ENCODE data around the gene SEMA4A.

DNA sequence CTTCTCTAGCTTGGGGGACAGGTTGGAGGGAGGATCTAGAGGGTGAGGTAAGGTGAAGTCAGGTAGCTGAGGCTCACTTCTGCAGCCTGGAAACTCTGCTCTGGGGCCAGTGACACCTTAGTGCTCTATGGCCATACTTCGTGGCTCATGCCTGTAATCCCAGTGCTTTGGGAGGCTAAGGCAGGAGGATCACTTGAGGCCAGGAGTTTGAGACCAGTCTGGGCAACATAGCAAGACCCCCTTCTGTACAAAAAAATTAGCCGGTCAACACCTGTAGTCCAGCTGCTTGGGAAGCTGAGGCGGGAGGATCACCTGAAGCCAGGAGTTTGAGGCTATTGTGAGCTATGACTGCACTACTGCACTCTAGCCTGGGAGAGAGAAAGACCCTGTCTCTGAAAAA, 33.1 kb upstream of the SEMA4A start:
- TF ChIP-seq, protein P1, sequence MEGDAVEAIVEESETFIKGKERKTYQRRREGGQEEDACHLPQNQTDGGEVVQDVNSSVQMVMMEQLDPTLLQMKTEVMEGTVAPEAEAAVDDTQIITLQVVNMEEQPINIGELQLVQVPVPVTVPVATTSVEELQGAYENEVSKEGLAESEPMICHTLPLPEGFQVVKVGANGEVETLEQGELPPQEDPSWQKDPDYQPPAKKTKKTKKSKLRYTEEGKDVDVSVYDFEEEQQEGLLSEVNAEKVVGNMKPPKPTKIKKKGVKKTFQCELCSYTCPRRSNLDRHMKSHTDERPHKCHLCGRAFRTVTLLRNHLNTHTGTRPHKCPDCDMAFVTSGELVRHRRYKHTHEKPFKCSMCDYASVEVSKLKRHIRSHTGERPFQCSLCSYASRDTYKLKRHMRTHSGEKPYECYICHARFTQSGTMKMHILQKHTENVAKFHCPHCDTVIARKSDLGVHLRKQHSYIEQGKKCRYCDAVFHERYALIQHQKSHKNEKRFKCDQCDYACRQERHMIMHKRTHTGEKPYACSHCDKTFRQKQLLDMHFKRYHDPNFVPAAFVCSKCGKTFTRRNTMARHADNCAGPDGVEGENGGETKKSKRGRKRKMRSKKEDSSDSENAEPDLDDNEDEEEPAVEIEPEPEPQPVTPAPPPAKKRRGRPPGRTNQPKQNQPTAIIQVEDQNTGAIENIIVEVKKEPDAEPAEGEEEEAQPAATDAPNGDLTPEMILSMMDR (IDR thresholded peaks at IDR 0.05; ENCODE audit: insufficient read depth, low read depth, low read length), result no peak
- no peak for TF ChIP-seq EZH2 (IDR thresholded peaks at IDR 0.05; ENCODE audit: insufficient read depth, low read length)

All from astrocyte (in vitro differentiated cells and primary cell).